GM21723 (cell line): ENCODE data around the gene GSTA3.
"Not testable (repeated sequence)": the region's sequence is repeated elsewhere in the genome, so short reads cannot be mapped to it uniquely, and the experiment has no call there.

Source experiments
- ATAC-seq: cut with Tn5 transposase; IDR thresholded peaks from one replicate; pipeline ENCODE4 v1.9.1; 2021; ENCODE audit warnings: mild to moderate bottlenecking, moderate library complexity; ENCODE audit not compliant: unreplicated experiment

The GSTA3 gene

DNA sequence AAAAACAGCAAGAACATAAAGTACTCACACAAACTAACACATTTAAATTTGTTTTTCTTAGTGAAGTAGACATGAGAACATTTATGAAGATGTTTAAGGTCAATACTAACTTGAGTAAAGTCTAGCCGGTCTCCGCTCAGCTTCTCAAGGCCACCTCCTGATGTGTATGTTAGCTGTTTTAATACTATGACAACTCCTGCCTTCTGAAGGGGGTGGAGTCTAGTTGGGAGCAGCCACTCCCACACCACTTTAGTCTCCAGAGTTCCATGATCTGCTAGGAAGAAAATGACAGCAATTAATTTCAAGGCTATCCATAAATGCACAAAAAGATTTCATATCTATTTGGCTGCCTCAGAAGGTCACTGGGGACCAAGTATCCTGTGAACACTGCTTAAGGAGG, at the start of gene GSTA3:
Gene GSTA3, minus strand, starts transcription at position 168 of the 400 bp plus-strand sequence. CDS start 3,864 bp downstream, outside the sequence.
- no peak for ATAC-seq

DNA sequence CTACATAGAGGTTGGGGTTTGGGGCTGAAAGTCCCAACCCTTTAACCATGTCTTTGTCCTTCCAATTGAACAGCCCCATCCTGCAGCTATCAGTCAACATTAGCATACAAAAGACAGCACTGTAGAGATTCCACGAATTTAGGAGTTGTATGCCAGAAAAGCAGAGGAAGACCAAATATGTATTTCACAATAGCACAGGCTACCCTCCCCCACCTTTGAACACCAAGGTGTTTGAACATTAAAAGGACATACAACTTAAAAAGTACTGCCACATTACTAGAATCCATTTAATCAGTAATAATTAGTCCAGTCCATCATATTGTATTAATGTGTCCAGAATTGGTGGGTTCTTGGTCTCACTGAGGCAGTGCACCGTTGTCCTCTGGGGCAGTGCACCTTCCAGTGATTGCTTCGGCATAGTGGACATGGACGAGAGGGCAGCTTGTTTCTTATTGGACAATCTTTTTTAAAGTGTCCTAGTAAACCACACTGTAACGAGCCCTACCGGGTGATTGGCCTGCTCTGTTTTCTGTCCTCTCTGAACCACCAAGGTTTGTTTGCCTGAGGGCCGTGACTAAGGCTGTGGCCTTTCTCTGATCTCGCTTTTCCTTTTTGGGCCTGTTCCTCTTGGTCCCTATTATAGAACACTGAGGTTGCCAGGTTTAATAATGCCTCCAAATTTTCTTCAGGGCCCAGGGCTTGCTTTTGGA, 49.2 kb upstream of the GSTA3 start:
- no peak for ATAC-seq

DNA sequence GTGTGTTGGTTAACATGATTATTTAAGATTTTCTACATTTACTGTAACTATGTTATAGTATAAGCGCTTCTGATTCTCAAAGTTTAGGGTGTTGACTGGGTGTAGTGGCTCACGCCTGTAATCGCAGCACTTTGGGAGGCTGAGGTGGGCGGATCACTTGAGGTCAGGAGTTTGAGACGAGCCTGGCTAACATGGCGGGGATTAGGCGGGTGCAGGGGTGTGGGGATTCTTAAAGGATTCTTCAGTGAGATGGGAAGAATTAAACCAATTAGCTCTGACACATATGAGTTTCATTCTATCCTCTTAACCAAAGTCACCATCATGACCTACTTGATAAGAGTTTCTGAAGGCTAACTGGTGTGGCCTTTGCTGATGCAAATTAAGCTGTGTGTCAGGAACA, 46.4 kb upstream of the GSTA3 start:
- no peak for ATAC-seq

DNA sequence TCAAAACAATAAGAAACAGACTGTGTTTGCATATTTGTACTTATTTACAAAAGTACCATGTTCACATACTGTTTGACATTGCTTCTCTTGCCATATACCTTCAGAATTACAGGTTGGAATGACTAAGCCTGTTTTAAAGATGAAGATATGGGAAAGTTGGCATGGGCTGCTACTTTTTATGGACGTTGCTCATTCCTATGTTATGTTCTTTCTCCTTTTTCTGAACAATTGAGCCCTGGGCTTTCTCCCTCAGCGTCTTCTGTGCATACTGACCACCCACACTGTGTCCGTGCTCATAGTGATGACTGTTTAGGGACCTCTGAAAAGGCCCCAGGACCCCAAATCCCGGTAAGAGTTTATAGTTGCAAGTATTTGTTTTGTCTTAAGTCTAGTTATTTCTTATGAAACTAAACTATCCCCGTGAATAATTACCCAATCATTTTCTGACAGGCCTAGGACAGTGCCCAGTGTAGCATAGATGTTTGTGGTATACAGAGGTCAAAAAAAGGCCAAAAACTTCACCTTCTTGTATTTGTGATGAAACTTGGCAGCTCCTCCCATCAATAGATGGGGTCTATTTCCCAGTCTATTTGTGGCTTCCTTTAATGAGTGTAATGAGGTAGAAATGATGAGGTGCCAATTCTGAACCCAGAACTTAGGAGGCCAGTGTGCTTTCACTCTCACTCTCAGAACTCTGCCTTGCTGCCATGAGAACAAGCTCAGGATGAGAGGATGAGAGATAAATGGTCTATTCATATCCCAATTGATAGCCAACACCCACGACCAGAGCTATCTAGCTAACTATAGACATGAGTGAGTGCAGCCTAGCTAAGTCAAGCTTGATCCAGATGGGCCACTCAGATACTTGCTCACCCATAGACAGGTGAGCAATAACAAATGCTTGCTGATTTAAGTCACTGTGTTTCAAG, 44.7 kb upstream of the GSTA3 start:
- no peak for ATAC-seq

DNA sequence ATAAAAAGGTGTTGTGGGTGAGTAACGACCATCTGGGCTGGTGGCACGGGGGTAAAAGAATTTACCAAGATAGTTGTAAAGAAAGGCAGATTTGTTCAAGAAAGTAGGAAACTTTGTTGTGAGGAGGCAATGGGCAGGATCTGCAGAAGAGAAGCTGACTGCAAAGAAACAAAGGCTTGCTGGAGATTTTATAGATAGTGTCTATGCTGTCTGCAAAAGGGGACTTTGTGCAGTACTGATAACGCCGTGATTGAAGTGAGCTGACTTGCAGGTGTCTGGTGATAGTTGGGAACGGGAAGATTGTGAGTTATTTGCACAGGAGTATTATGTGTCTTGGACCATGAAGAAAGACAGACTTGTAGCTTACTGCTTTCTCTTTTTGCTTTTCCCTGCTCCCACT, 36.8 kb upstream of the GSTA3 start:
- no peak for ATAC-seq

DNA sequence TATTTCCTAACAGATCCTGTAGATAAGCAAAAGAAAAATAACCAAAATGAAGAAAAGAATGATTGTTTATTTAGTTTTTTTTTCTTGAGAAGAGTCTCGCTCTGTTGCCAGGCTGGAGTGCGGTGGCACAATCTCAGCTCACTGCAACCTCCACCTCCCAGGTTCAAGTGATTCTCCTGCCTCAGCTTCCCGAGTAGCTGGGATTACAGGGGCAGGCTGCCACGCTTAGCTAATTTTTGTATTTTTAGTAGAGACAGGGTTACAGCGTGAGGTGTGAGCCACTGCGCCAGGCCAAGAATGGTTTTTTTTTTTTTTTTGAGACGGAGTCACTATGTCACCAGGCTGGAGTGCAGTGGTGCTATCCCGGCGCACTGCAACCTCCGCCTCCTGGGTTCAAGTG, 33.3 kb upstream of the GSTA3 start:
- not testable (repeated sequence) for ATAC-seq

DNA sequence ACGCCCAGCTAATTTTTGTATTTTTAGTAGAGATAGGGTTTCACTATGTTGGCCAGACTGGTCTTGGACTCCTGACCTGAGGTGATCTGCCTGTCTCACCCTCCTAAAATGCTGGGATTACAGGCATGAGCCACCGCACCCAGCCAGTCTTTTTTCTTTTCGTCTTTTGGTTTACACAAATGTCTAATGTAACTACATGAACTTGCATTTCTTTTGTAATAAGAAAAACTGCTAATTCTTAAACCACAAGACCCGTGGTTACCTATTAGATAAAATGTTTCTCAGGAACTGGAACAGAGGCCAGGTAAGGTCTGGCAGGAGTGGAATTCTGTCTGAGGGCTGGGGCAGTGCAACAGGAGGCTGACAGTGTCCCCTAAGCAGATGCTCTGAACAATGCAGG, 32.7 kb upstream of the GSTA3 start:
- no peak for ATAC-seq

DNA sequence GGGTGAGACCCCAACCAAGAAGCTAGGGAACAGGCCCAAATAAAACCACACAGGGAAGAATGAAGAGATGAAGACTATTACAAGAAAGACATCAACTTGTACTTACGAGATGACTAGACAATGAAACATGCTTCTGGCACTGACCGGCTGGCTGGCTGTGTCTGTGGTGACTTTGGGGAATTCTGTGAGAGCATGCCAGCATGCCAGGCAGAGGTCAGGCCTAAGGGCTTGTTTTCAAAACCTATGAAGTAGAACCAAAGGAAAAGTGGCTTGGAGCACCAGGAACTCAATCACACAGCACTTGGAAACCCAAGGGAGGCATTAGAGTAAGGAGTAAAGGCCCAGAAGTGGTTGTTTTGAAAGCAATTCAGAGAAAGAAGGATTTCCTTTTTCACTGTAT, 28.4 kb upstream of the GSTA3 start:
- ATAC-seq = no peak

DNA sequence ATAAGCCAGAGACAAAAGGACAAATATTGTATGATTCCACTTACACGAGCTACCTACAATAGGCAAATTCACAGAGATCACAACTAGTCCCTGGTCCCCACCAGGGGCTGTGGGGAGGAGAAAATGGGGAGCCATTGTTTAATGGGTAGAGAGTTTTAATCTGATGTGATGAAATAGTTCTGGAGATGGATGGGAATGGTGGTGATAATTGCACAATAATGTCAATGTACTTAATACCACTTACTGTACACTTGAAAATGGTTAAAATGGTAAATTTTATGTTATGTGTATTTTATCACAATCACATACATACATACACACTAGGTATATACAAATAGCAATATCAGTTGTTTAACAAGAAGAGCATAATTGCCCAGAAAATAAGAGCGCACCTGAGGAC, 24.3 kb upstream of the GSTA3 start:
- ATAC-seq = no peak

DNA sequence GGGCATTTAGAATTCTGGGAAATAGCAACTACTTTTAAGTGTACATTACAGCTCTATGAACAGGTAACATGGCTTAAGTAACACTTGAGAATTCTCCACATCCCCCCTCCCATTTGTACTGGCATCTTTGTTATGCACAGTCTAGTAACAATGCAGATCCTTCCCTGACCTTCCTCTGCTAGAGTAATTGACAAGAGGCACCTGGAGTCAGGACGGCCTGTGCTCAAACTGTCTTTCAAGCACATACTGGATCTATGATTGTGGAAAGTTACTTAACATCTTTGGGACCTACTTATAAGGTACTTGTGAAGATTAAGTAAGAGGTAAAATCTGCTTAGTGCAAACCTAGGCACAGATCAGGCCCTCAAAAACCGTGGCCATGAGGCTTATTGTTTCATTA, 21.9 kb upstream of the GSTA3 start:
- ATAC-seq = no peak

DNA sequence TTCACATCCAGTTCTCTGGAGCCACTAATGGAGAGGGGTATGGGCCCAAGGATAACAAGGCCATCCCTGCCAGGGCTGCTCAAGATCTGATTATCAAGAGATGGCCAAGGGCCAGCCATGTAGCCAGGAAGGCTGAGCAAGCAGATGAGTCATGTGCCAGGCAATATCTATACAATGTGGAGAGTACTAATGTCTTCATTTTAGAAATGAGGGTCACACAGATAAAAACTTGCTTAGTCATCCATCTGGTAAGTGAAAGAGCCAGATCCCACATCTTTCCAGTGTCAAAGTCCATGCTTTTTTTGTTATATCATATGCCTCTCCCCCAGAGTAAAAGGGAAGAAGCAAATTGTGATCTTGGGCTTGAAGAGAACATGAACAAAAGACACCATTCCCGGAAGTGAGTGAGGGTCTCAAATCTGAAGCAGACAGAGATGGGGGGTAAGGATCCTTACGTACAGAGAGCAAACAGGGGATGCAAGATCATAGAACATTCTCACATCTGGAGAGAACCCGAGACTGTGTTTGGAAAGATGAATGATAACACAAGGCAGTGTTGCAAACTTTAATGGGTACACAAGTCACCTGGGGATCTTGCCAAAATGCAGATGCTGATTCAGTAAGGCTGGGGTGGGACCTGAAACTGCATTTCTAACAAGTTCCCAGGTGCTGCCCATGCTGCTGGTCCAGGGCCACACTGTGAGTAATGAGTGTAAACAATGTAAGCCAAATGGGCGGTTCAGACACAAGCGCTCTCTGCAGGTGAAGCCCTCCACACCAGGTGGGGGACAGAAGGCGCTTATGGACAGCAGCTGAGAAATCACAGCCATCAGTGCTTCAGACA, 20.0 kb upstream of the GSTA3 start:
- ATAC-seq = no peak

DNA sequence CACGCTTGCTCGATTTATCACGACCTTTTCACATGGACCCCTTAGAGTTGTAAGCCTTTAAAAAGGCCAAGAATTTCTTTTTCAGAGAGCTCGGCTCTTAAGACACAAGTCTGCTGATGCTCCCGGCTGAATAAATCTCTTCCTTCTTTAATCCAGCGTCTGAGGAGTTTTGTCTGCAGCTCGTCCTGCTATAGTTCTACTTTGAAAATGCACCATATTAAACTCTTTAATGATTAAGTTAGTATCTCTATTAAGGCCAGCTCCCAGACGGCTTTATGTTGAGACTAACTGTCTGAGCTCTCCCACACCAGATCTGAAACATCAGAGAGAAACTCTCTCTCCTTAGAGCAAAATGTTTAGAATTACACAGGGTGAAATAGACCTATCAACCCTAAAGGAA, 18.0 kb upstream of the GSTA3 start:
- no peak for ATAC-seq

DNA sequence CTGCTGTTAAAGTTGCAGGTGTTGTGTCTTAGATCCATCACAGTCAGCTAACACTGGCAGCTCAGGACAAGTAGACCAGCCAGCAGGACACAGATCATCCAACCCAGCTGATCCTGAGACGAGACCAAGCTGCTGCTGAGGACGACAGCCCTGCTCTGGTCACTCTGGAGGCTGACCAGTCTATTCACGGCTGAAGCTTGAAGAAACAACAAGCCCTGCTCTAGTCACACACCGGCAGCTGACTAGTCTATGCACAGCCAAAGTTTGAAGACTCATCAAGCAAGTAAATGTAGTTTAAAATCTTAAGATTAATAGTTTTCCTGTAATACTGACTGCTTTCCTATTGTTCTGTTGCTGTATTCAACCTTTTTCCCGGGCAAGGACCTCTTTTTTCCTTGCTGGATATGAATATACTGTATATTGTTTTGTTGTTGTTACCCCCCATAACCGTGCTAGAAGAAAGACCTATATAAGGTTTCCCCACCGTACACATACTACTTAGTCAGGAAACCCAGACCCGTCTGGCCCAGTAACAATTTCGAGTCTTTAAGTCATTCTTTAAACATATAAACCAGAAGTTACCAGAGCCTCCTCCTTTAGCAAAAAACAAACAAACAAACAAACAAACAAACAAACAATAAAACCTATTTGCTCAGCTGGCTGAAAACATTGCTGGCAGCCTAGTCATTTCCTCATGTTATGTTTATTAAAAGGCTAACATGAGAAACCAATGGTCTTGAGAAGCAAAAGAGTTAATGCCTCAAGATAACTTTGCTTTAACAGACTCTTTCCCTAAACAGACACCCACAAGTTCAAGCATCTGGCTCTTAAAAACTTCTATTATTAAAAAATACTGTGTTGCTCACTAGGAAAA, 16.7 kb upstream of the GSTA3 start:
- no peak for ATAC-seq

DNA sequence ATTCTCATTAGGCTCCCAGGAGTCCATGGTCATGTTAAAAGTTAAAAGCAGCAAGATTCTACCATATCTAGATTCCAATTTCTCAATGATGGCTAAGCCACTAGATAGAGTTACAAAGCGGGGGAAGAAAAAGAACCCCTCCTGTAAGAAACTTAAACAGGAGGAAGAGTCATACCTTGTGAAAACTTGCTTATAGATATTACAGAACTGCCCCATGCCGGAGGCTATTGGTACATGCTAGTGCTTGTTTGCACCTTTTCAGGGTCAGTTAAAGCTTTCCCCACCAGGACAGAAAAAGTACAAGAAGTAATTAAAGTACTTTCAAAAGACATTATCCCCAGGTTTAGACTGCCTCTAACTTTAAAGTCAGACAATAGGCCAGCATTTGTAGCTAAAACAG, 15.5 kb upstream of the GSTA3 start:
- no peak for ATAC-seq

DNA sequence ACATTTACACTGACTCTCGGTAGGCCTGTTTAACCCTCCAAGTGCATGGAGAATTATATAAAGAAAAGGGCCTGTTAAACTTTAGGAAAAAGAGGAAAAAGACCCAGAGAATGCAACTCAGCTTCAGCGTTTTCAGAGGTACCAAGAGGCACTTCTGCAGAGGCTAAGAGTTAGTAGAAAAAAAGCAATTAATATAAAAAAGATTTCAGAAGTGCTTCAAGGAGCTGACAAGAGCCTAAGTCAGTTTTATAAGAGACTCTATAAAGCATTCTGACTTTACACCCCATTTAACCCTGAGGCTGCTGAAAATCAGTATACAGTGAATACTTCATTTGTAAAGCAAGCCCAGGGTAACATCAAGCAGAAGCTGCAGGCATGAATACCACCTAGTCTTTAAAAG, 14.2 kb upstream of the GSTA3 start:
- ATAC-seq = not testable (repeated sequence)

DNA sequence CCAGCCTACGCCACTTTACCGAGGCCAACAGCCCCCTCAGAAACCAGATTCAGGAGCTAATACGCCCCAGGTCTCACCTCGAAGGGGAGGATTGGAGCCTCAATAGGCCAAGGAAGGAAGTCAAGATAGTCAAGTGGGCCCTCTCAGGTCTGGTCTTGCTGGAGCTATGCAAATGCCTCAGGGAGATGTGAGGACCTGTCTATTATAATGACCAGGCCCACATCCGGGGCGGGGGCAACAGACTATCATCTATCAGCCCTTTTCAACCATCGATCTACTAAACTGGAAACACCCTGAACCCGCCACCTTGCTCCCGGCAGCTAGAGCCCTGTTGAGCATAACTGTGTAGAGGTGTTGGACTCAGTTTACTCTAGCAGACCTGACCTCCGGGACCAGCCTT, 12.7 kb upstream of the GSTA3 start:
- no peak for ATAC-seq

DNA sequence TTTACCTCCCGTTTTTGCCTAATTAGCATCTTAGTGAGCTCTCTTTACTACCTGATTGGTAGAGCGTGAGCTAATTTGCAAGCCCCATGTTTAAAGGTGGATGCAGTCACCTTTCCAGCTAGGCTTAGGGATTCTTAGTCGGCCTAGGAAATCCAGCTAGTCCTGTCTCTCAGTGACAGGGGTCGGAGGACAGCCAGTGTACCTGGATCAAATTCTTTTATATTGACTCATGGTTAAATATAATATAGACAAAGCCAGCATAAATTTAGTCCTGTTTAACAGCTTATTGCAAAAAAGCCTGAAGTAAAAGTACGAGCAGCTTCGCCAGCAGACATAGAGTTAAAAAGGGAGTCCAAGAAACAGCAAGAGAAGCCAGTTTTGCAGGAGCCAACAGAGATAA, 12.2 kb upstream of the GSTA3 start:
- ATAC-seq = no peak

DNA sequence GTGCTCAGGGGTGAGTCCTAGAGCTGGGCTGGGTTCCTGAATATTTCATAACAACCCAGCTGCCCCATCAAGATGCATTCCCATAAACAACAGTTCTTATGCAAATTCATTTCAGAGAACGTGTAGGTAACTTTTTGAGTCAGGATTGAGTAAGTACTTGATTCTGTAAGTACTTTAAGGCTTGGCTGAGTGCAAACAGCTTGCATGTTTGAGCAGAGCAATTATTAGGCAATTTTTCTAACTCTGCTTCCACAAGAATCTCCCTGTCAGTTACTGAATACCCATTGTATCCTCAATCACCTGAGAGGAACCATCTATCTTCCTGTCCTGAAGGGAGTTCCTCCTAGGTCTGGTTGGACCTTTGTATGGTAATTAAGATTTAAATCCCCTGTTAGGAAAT, 10.0 kb upstream of the GSTA3 start:
- ATAC-seq = not testable (repeated sequence)

DNA sequence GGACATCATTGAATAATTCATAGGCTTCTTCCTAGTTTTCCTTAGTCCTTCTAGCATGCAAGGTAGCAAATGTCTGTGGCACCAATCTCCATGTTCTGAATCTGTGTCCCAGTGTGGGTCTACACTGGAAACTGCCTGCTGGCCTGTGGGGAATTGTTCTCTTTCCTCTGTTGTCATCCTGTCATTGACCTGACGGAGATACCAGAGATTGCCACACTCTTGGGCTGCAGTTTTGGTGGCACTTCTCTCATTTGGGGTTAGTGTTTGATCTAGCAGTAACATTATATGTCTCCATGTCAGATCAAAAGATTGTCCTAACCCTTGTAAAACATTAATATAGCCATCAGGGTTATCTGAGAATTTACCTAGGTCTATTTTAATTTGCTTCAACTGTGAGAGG, 9.3 kb upstream of the GSTA3 start:
- not testable (repeated sequence) for ATAC-seq

DNA sequence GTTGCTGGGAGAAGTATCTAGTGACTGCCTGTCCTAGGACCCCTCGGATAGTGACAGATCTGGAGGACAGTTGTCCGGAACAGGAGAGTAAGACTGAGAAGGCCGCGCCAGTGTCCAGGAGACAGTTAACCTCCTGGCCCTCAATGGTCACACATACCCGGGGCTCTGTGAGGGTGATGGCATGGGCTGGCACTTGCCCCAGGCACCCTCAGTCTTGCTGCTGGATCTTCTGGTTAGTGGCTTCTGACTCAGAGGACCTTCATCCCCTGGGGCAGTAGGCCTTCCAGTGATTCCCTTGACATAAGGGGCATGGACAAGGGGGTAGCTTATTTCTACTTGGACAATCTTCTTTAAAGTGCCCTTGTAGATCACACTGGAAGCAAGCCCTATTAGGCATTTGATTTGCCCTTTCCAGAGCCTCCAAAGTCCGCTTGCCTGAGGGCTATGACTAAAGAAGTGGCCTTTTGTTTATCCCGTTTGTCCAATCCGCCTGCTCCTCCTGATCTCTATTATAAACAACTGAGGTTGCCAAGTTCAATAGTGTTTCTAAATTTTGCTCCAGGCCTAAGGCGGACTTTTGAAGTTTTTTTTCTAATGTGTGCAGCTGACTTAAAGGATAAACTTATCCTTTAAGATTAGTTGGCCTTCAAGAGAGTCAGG, 8.7 kb upstream of the GSTA3 start:
- ATAC-seq = not testable (repeated sequence)
